HG03575 (cell line): ENCODE results near the gene FCRL2.

Experiments
- ATAC-seq: cut with Tn5 transposase; IDR thresholded peaks from one replicate; pipeline ENCODE4 v1.9.1; 2021; ENCODE audit not compliant: unreplicated experiment, insufficient number of reproducible peaks, low FRiP score; ENCODE audit errors: extremely low read depth

Gene FCRL2

DNA sequence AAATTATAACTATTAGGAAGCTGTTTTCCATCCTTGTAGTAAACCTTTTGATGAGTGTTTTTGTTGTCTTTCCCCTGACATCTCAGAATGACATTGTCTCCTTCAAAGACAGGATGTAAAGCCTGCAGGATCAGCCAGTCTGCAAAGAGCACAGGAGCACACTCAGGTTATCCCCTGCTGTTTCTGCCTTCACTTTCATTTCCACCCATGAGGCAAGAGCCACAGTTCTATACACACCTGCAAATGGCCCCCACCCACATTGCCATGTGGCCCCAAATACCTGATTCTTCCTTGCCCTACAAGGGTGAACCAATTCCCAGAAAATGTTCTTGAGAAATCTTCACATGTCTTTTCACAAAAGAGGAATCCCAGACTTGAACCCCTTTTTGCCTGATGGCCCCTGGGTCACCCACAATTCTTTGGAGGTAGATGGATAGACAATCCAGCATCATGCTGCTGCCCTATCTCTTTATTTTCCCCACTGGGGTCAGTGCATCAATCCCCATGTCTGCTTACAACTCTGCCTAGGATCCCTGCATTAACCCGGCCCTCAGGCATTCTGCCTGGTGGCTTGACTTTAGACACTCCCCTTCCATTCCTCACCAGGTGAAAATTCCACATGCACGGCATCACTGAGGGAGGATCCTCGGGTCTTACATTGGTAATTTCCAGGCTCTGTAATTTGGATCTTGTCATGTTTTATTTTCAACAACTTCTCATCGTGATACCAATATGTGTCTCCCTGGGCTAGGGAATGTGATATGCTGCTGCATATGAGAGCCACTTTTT lies 79.0 kb downstream of the FCRL2 start:
- no peak for ATAC-seq

DNA sequence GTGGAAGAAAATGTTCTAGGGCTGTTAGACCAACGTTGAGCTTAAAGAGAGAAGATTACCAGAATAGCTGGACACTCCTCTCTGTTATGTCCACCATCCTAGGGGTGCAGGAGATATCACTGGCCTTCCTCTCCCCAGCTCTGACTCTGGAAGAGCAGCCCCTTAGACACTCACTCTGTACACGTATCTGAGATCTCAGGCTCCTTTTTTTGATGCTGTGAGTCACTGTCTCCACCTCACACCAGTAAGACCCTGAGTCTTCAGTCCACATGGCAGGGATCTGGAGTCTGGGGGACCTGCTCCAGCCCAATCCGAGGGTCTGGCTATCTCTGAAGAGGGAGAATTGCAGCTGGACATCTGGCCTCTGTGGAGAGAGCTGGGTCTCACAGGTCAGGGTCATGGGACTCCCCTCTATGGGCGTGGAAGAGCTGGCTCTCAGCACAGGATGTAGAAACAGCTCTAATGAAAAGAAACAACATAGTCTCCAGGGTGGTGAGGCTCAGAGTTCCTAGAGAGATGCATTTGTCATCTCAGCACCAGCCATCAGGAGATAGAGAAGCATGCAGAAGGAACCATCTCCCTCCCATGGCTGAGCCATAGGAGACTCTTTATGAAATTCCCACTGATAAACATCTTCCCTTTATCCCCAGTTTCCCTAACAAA lies 79.8 kb downstream of the FCRL2 start:
- no peak for ATAC-seq
